ENCODE measurements around the gene KDM6B.

DNA sequence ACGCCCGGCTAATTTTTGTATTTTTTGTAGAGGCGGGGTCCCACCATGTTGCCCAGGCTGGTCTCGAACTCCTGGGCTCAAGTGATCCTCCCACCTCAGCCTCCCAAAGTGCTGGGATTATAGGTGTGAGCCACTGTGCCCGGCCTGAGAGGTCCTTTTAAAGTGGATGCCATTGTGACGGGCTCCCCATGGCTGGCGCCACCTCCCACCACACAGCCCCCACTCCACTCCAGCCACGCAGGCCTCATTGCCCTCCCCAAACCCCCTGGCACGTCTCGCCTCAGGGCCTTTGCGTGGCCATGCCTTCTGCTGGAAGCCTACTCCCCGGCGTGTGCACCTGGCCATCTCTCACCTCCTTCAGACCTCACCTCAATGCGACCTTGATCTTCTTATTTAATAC is 11.9 kb upstream of the KDM6B start:
- TF ChIP-seq FOXA1 (IDR thresholded peaks at IDR 0.05) (no peak), SUZ12 (IDR thresholded peaks at IDR 0.05) (no peak)

All from HEK293T (cell line).